GM18951 (cell line): ENCODE results near the gene TLR8.

ENCODE experiments used
- POLR2A ChIP-seq: IDR thresholded peaks from 4 replicates; pipeline ENCODE4 v1.6.1; 2011; ENCODE audit warnings: mild to moderate bottlenecking; ENCODE audit not compliant: insufficient read length, insufficient read depth; ENCODE audit errors: extremely low read depth
- in situ Hi-C: fragments of 300-500 bp; cut with MboI; formaldehyde crosslinking; loops from one replicate; pipeline ENCODE4 v1.12.0; 2022; ENCODE audit warnings: low sequenced_read_pairs, mixed read lengths, inconsistent platforms; ENCODE audit not compliant: unreplicated experiment

TLR8 gene

GRCh38 chrX:12954981-12955380, 48.6 kb downstream of the TLR8 start:
- in situ Hi-C loops: loop anchor here (5.0 to 25.0 kb wide), 2 partner anchors 132 to 307 kb away; no protein-coding TSS in a partner anchor
- TF ChIP-seq POLR2A: no peak

- peak; percentile 57 for TF ChIP-seq POLR2A
- in situ Hi-C loops: loop anchor here (5.0 to 25.0 kb wide), 2 partner anchors 131 to 306 kb away; no protein-coding TSS in a partner anchor
Observed at GRCh38 chrX:12955882-12956703, 49.7 kb downstream of the TLR8 start.

- in situ Hi-C loops: loop anchor here (5.0 to 25.0 kb wide), 2 partner anchors 130 to 305 kb away; no protein-coding TSS in a partner anchor
- peak; percentile 53 for TF ChIP-seq POLR2A
Observed at GRCh38 chrX:12956704-12957534, 50.5 kb downstream of the TLR8 start.

- in situ Hi-C loops: loop anchor here (5.0 to 25.0 kb wide), 2 partner anchors 129 to 304 kb away; no protein-coding TSS in a partner anchor
- no peak for TF ChIP-seq POLR2A
Observed at GRCh38 chrX:12958059-12958458, 51.6 kb downstream of the TLR8 start.

GRCh38 chrX:12958461-12958860, 52.0 kb downstream of the TLR8 start:
- TF ChIP-seq POLR2A: no peak
- in situ Hi-C loops: loop anchor here (5.0 to 25.0 kb wide), 2 partner anchors 129 to 304 kb away; no protein-coding TSS in a partner anchor

GRCh38 chrX:12961196-12961718, 54.8 kb downstream of the TLR8 start:
- in situ Hi-C loops: loop anchor here (25.0 kb wide), 1 partner anchor 301 kb away; no protein-coding TSS in a partner anchor
- TF ChIP-seq POLR2A: no peak

- in situ Hi-C loops: loop anchor here (25.0 kb wide), 1 partner anchor 300 kb away; no protein-coding TSS in a partner anchor
- TF ChIP-seq POLR2A: no peak
Observed at GRCh38 chrX:12962041-12962504, 55.7 kb downstream of the TLR8 start.

GRCh38 chrX:12963210-12963850, 56.9 kb downstream of the TLR8 start:
- in situ Hi-C loops: loop anchor here (25.0 kb wide), 1 partner anchor 299 kb away; no protein-coding TSS in a partner anchor

- TF ChIP-seq POLR2A: no peak
- in situ Hi-C loops: loop anchor here (25.0 kb wide), 1 partner anchor 297 kb away; no protein-coding TSS in a partner anchor
Observed at GRCh38 chrX:12965131-12965940, 58.9 kb downstream of the TLR8 start.

- in situ Hi-C loops: loop anchor here (25.0 kb wide), 1 partner anchor 296 kb away; no protein-coding TSS in a partner anchor
- no peak for TF ChIP-seq POLR2A
Observed at GRCh38 chrX:12966151-12966550, 59.7 kb downstream of the TLR8 start.

- in situ Hi-C loops: loop anchor here (25.0 kb wide), 1 partner anchor 294 kb away; no protein-coding TSS in a partner anchor
- TF ChIP-seq POLR2A: no peak
Observed at GRCh38 chrX:12967711-12968465, 61.5 kb downstream of the TLR8 start.
